GM12878 (cell line): ENCODE results near the gene FAM163A. TPM values are rescaled to one million over a fixed set of nuclear protein-coding genes. Genes with fewer than 3 reads are reported as not detected.

Experiments used
- ATAC-seq: fragments of 200-7000 bp; cut with Tn5 transposase; 3 replicates; pipeline ENCODE4 v1.9.1; 2020; ENCODE audit warnings: mild to moderate bottlenecking, moderate library complexity
- BruUV-seq: library from RNA; stranded (reverse); fragments of 400-500 nt; replicated peaks from 2 replicates; lab custom pipeline; 2021; lab: Mats Ljungman, UMichigan
- CTCF ChIA-PET: fragments of 300-600 bp; sonication (Branson Sonifier 250); formaldehyde crosslinking; extraction: SDS; loops from one replicate; lab custom pipeline; 2021; ENCODE audit warnings: inconsistent platforms; lab: Yijun Ruan, JAX
- POLR2A ChIA-PET: fragments of 350-600 bp; formaldehyde crosslinking; extraction: SDS; loops from one replicate; lab custom pipeline; 2021; ENCODE audit warnings: inconsistent platforms; lab: Charles Lee
- RAD21 ChIA-PET: fragments of 300-600 bp; sonication (Branson Sonifier 250); formaldehyde crosslinking; loops from one replicate; lab custom pipeline; 2023; ENCODE audit warnings: antibody characterized with exemption; ENCODE audit not compliant: unreplicated experiment; lab: Charles Lee
- SMC1A ChIA-PET: fragments of 300-600 bp; sonication (Branson Sonifier 250); formaldehyde crosslinking; loops from one replicate; lab custom pipeline; 2023; ENCODE audit not compliant: unreplicated experiment, uncharacterized antibody; lab: Charles Lee
- DNase-seq: peaks from one replicate; pipeline ENCODE4 v3.0.0-alpha.2; 2011; ENCODE audit warnings: low read depth, low spot score
- FAIRE-seq: peaks from 3 replicates; lab custom pipeline; 2011; peaks lifted over from hg19 to GRCh38; lab: Jason Lieb, UNC
- H2AFZ ChIP-seq: 2 replicates; pipeline ENCODE4 v1.6.0; 2011; ENCODE audit warnings: low read depth, low read length, control low read depth; ENCODE audit not compliant: control insufficient read depth
- H3K27ac ChIP-seq: 2 replicates; pipeline ENCODE4 v1.5.1; 2011; ENCODE audit warnings: control low read depth; ENCODE audit not compliant: control insufficient read depth, insufficient read depth
- H3K27me3 ChIP-seq, 2 experiments: replicated peaks in 1 of 2; 2 replicates each; pipeline versions ENCODE4 v1.6.0 to v1.6.1; 2011; ENCODE audit warnings: low read length in 1 of 2; ENCODE audit not compliant: control insufficient read depth in 2 of 2, insufficient read depth in 2 of 2
- H3K36me3 ChIP-seq, 2 experiments: 2 replicates each; pipeline ENCODE4 v1.5.1; 2011; ENCODE audit warnings: low read length in 1 of 2; ENCODE audit not compliant: control insufficient read depth in 2 of 2, insufficient read depth in 2 of 2
- H3K4me1 ChIP-seq: 2 replicates; pipeline ENCODE4 v1.6.1; 2011; ENCODE audit warnings: mild to moderate bottlenecking, low read length, moderate library complexity, mixed read lengths; ENCODE audit not compliant: control insufficient read depth, insufficient read depth
- H3K4me2 ChIP-seq: 2 replicates; pipeline ENCODE4 v1.6.0; 2011; ENCODE audit warnings: control low read depth; ENCODE audit not compliant: control insufficient read depth, insufficient read depth
- H3K4me3 ChIP-seq: fragments of 200-600 bp; sonication (generic); 2 replicates; pipeline ENCODE4 v1.5.1; 2016
- H3K79me2 ChIP-seq: 2 replicates; pipeline ENCODE4 v1.6.0; 2011; ENCODE audit warnings: low read length; ENCODE audit not compliant: control insufficient read depth, insufficient read depth
- H3K9ac ChIP-seq: 2 replicates; pipeline ENCODE4 v1.8.0; 2011; ENCODE audit warnings: low read length, control low read depth, mixed read lengths; ENCODE audit not compliant: control insufficient read depth, insufficient read depth
- H3K9me3 ChIP-seq: replicated peaks from 3 replicates; pipeline ENCODE4 v1.5.1; 2011; ENCODE audit warnings: mild to moderate bottlenecking, low read length; ENCODE audit not compliant: control insufficient read depth, insufficient read depth
- H4K20me1 ChIP-seq: 2 replicates; pipeline ENCODE4 v1.6.0; 2011; ENCODE audit not compliant: control insufficient read depth, insufficient read depth
- BACH1 ChIP-seq: fragments of 450-650 bp; IDR thresholded peaks from 2 replicates; pipeline ENCODE4 v1.6.1; 2017; ENCODE audit warnings: mild to moderate bottlenecking, borderline replicate concordance
- BRCA1 ChIP-seq: IDR thresholded peaks from 2 replicates; pipeline ENCODE4 v1.6.1; 2011; ENCODE audit warnings: low read depth, low read length, improper control_type of control experiment
- JUND ChIP-seq: IDR thresholded peaks from 2 replicates; pipeline ENCODE4 v1.6.1; 2012; ENCODE audit warnings: low read depth, mild to moderate bottlenecking, low read length, improper control_type of control experiment, moderate library complexity
- KDM1A ChIP-seq: fragments of 200-600 bp; sonication (generic); IDR thresholded peaks from 2 replicates; pipeline ENCODE4 v1.6.1; 2016; ENCODE audit warnings: borderline replicate concordance
- NBN ChIP-seq: fragments of 450-650 bp; IDR thresholded peaks from 2 replicates; pipeline ENCODE4 v1.6.1; 2016
- PAX8 ChIP-seq: fragments of 450-650 bp; IDR thresholded peaks from 2 replicates; pipeline ENCODE4 v1.6.1; 2017; ENCODE audit warnings: mild to moderate bottlenecking, moderate library complexity
- POU2F2 ChIP-seq: IDR thresholded peaks from 3 replicates; pipeline ENCODE4 v1.6.1; 2011; ENCODE audit warnings: low read depth, mild to moderate bottlenecking, low read length, borderline replicate concordance
- RAD51 ChIP-seq: fragments of 450-650 bp; IDR thresholded peaks from 2 replicates; pipeline ENCODE4 v1.6.1; 2016; ENCODE audit warnings: moderate library complexity, mild to moderate bottlenecking, inconsistent platforms
- SIX5 ChIP-seq: IDR thresholded peaks from 2 replicates; pipeline ENCODE4 v1.6.1; 2011; ENCODE audit warnings: mild to moderate bottlenecking, low read depth, low read length, moderate library complexity; ENCODE audit not compliant: severe bottlenecking
- SREBF2 ChIP-seq: IDR thresholded peaks from 2 replicates; pipeline ENCODE4 v1.6.1; 2012; ENCODE audit warnings: mild to moderate bottlenecking, low read length
- ZBED1 ChIP-seq: IDR thresholded peaks from 2 replicates; pipeline ENCODE4 v1.6.1; 2016; ENCODE audit warnings: borderline replicate concordance
- WGBS: methylation state at CpG from one replicate; pipeline ENCODE4 v1.1.6; 2016; ENCODE audit warnings: low lambda C conversion rate; ENCODE audit not compliant: insufficient replicate concordance, insufficient coverage; ENCODE audit errors: missing lambda C conversion rate; 5-methylcytosine and 5-hydroxymethylcytosine counted together
- in situ Hi-C: fragments of 300-500 bp; cut with MboI; formaldehyde crosslinking; loops from 9 replicates; pipeline ENCODE4 v1.14.3; 2018; ENCODE audit warnings: mixed read lengths
- intact Hi-C: fragments of 100-400 bp; cut with micrococcal nuclease; formaldehyde crosslinking; loops from one replicate; pipeline ENCODE4 v1.14.2; 2022; ENCODE audit not compliant: unreplicated experiment
- polyA plus RNA-seq, 11 experiments: library from polyadenylated mRNA; depleted of rRNA in 4 of 11; unstranded in 6 of 11; stranded (reverse) in 5 of 11; fragments of >200 nt; fragmentation: Nextera tagmentation in 4 of 11; fragmentation: Illumina TruSeq in 1 of 11; extraction: Ambion mirVana in 4 of 11; extraction: Trizol in 1 of 11; gene quantifications; 1 replicate in 1 of 11; 2 replicates in 10 of 11; pipeline versions ENCODE4 v1.2.1 to v1.2.3, GENCODE V29; 2011 to 2016; ENCODE audit warnings: inconsistent platforms in 2 of 11, missing spikeins in 2 of 11, low read depth in 1 of 11
- total RNA-seq, 4 experiments: library from RNA; depleted of rRNA in 3 of 4; stranded (reverse); fragments of >200 nt in 3 of 4; fragmentation: Illumina TruSeq in 1 of 4; extraction: Trizol in 1 of 4; gene quantifications; 2 replicates each; pipeline versions ENCODE4 v1.2.1 to v1.2.3, GENCODE V29; 2013 to 2021
- TF ChIP-seq, protein P1 (sequence below): IDR thresholded peaks from 2 replicates; pipeline ENCODE4 v1.6.1; 2011; ENCODE audit warnings: borderline replicate concordance, low read depth, mild to moderate bottlenecking, moderate library complexity, mixed read lengths, low read length; ENCODE audit not compliant: insufficient read depth; ENCODE audit errors: extremely low read length
- TF ChIP-seq, protein P2 (sequence below): fragments of 150-350 bp; IDR thresholded peaks from 2 replicates; pipeline ENCODE4 v1.6.1; 2014; ENCODE audit warnings: mild to moderate bottlenecking, low read depth, low read length
- TF ChIP-seq, protein P3 (sequence below): fragments of 150-350 bp; IDR thresholded peaks from 2 replicates; pipeline ENCODE4 v1.6.1; 2016; ENCODE audit warnings: low read depth, low read length

The FAM163A gene
- total and polyA plus RNA-seq, 10 of the 15 experiments (the other 5 are each of a cell fraction or from before 2014, with no cell fraction given) = not detected

DNA sequence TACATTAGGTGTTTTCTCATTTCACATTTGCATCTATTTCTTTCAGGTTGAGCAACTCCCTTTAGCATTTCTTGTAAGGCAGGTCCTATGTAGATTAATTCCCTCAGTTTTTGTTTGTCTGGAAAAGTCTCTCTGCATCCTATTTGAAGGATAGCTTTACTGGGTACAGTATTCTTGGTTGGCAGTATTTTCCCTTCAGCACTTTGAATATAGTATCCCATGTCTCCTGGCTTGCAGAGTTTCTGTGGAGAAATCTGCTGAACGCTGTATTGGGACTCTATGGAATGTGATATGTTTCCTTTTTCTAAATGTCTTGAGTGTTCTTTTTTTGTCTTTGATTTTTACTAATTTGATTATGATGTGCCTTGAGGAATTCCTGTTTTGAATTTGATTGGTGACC, 28.9 kb upstream of the FAM163A start:
- Histone ChIP-seq H3K27ac (no peak overlapping the region), H3K9me3 (peaks cover 2% of the 10 kb centered on the region), H3K27me3 (no peaks in the 10 kb centered on the region), H3K4me1 (no peaks in the 10 kb centered on the region), H3K36me3 (no peaks in the 10 kb centered on the region), H3K4me2 (no peak overlapping the region), H2AFZ (no peak overlapping the region), H4K20me1 (no peaks in the 10 kb centered on the region), H3K79me2 (no peaks in the 10 kb centered on the region), H3K9ac (no peak overlapping the region), H3K4me3 (no peak overlapping the region)
- intact Hi-C loops = no loop called here
- ChIA-PET CTCF (interaction anchor here (0.9 to 18.4 kb wide), 2 partner anchors 8 to 99 kb away, joined by 3 to 938 read pairs; no protein-coding TSS in a partner anchor), POLR2A (no interaction called here), SMC1A (no interaction called here), RAD21 (interaction anchor here (1.6 kb wide), 1 partner anchor 96 kb away, joined by 4 read pairs; no protein-coding TSS in a partner anchor)
- WGBS = 0% methylated on average over 1 of the region's 1 CpG
- ATAC-seq (no peak), DNase-seq (no peak), FAIRE-seq (no peak)
- TF ChIP-seq KDM1A (no peak), RAD51 (no peak), ZBED1 (no peak), PAX8 (no peak), JUND (no peak), SREBF2 (no peak), BRCA1 (no peak), POU2F2 (no peak), NBN (no peak), SIX5 (no peak), BACH1 (no peak)
- TF ChIP-seq, protein P1, sequence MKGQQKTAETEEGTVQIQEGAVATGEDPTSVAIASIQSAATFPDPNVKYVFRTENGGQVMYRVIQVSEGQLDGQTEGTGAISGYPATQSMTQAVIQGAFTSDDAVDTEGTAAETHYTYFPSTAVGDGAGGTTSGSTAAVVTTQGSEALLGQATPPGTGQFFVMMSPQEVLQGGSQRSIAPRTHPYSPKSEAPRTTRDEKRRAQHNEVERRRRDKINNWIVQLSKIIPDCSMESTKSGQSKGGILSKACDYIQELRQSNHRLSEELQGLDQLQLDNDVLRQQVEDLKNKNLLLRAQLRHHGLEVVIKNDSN = no peak
- TF ChIP-seq, protein P2, sequence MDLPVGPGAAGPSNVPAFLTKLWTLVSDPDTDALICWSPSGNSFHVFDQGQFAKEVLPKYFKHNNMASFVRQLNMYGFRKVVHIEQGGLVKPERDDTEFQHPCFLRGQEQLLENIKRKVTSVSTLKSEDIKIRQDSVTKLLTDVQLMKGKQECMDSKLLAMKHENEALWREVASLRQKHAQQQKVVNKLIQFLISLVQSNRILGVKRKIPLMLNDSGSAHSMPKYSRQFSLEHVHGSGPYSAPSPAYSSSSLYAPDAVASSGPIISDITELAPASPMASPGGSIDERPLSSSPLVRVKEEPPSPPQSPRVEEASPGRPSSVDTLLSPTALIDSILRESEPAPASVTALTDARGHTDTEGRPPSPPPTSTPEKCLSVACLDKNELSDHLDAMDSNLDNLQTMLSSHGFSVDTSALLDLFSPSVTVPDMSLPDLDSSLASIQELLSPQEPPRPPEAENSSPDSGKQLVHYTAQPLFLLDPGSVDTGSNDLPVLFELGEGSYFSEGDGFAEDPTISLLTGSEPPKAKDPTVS = no peak
- TF ChIP-seq, protein P3, sequence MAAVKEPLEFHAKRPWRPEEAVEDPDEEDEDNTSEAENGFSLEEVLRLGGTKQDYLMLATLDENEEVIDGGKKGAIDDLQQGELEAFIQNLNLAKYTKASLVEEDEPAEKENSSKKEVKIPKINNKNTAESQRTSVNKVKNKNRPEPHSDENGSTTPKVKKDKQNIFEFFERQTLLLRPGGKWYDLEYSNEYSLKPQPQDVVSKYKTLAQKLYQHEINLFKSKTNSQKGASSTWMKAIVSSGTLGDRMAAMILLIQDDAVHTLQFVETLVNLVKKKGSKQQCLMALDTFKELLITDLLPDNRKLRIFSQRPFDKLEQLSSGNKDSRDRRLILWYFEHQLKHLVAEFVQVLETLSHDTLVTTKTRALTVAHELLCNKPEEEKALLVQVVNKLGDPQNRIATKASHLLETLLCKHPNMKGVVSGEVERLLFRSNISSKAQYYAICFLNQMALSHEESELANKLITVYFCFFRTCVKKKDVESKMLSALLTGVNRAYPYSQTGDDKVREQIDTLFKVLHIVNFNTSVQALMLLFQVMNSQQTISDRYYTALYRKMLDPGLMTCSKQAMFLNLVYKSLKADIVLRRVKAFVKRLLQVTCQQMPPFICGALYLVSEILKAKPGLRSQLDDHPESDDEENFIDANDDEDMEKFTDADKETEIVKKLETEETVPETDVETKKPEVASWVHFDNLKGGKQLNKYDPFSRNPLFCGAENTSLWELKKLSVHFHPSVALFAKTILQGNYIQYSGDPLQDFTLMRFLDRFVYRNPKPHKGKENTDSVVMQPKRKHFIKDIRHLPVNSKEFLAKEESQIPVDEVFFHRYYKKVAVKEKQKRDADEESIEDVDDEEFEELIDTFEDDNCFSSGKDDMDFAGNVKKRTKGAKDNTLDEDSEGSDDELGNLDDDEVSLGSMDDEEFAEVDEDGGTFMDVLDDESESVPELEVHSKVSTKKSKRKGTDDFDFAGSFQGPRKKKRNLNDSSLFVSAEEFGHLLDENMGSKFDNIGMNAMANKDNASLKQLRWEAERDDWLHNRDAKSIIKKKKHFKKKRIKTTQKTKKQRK = no peak
- no TSS peak for BruUV-seq
- in situ Hi-C loops = no loop called here
